ENCODE measurements around the gene SCN2B.
A peak's percentile ranks its signal among the peaks of the same experiment; 100 is the strongest.

The SCN2B gene

GRCh38 chr11:118152552-118153471, 23.6 kb downstream of the SCN2B start, which contains the start of gene SCN4B:
TSS of gene SCN4B (minus strand) at chr11:118152823. CDS start at chr11:118152673, 150 bp downstream.
- CTCF ChIA-PET: interaction anchor here (0.7 to 2.4 kb wide), 2 partner anchors 9 to 18 kb away, joined by 3 to 19 read pairs; no protein-coding TSS in a partner anchor
- H3K4me3 ChIP-seq (ENCODE audit: low read depth, low read length): peak within 1 kb of the TSS; percentile 36
- TF ChIP-seq CTCF (IDR thresholded peaks at IDR 0.05; ENCODE audit: insufficient read depth, low read length, missing control alignments): no peak
- no peak for DNase-seq (ENCODE audit: low read depth, low spot score)
- POLR2A ChIA-PET: no interaction called here

DNA sequence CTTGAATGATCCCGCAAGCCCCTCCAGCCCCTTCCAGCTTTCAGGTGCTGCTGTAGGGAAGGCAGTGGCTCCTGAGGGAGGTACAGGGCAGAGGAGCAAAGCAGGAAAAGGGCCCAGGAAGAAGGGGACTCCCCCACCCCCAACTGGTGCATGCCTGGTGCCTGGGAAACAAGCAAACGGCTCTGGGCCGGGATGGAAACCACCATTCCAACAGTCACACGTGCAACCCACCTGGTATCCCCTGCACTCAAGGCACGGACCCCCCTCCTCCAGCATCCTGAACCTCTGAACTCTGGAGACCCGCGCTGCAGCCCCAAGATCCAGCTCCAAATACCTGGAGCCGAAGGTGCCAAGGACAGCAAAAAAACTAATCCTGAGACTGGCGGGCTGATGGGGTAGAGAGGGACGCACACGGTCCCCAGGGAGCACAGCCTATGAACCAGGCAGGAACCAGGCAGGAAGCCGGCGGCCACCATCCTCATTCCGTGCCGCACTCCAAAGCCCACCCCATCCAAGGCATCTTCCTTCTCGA, 24.4 kb downstream of the SCN2B start:
- no peak overlapping the region for H3K4me3 ChIP-seq (ENCODE audit: low read depth, low read length)
- no peak for TF ChIP-seq CTCF (IDR thresholded peaks at IDR 0.05; ENCODE audit: insufficient read depth, low read length, missing control alignments)
- ChIA-PET POLR2A (no interaction called here), CTCF (interaction anchor here (0.7 to 2.4 kb wide), 2 partner anchors 9 to 19 kb away, joined by 3 to 19 read pairs; no protein-coding TSS in a partner anchor)
- DNase-seq (ENCODE audit: low read depth, low spot score): no peak

DNA sequence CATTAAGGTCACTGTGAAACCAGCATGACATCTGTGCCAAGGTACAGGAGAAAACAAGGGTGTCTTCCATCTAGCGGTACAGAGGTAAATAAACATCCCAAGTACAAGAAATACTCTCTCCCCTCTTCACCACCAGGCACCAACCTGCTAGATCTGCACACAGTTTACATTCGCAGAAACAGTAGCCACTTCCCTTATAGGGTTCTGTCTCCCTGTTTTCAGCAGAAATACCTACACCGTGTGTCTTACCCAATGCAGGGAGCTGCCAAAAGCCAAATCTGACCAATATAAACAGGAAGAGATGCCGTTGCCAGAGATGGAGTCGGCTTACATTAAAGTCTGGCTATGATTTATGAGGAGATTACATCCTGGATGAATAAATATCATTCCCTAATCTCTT, 25.0 kb downstream of the SCN2B start:
- no peak for DNase-seq (ENCODE audit: low read depth, low spot score)
- CTCF ChIA-PET: interaction anchor here (2.4 kb wide), 1 partner anchor 20 kb away, joined by 19 read pairs; no protein-coding TSS in a partner anchor
- no peak overlapping the region for H3K4me3 ChIP-seq (ENCODE audit: low read depth, low read length)
- POLR2A ChIA-PET: no interaction called here
- TF ChIP-seq CTCF (IDR thresholded peaks at IDR 0.05; ENCODE audit: insufficient read depth, low read length, missing control alignments): no peak

GRCh38 chr11:118149493-118149892, 26.9 kb downstream of the SCN2B start:
- ChIA-PET CTCF (interaction anchor here (0.8 to 5.5 kb wide), 3 partner anchors 21 to 202 kb away, joined by 3 to 38 read pairs (median 3); no protein-coding TSS in a partner anchor), POLR2A (no interaction called here)
- TF ChIP-seq CTCF (IDR thresholded peaks at IDR 0.05; ENCODE audit: insufficient read depth, low read length, missing control alignments): no peak
- no peak overlapping the region for H3K4me3 ChIP-seq (ENCODE audit: low read depth, low read length)
- no peak for DNase-seq (ENCODE audit: low read depth, low spot score)

DNA sequence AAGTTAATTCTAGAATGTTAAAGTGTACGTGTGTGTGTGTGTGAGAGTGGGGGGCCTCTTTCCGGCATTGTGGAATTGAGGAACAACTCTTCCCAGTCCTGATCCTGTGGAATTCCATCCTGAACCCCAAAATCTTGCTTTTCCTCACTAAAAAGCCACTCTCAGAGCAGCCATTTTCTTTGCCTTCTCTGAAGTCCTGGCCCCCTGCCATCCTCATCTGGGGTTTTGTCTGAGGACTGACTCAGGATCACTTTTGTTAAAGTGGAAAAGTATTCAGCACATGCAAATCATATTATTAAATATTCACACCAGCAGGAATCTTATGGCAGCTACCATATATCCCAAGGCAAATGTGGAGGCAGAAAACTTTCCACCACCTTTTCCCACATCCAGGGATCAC, 27.6 kb downstream of the SCN2B start:
- ChIA-PET CTCF (interaction anchor here (1.4 to 5.5 kb wide), 2 partner anchors 22 to 203 kb away, joined by 3 to 38 read pairs; no protein-coding TSS in a partner anchor), POLR2A (no interaction called here)
- no peak for TF ChIP-seq CTCF (IDR thresholded peaks at IDR 0.05; ENCODE audit: insufficient read depth, low read length, missing control alignments)
- no peak overlapping the region for H3K4me3 ChIP-seq (ENCODE audit: low read depth, low read length)
- DNase-seq (ENCODE audit: low read depth, low spot score): no peak

DNA sequence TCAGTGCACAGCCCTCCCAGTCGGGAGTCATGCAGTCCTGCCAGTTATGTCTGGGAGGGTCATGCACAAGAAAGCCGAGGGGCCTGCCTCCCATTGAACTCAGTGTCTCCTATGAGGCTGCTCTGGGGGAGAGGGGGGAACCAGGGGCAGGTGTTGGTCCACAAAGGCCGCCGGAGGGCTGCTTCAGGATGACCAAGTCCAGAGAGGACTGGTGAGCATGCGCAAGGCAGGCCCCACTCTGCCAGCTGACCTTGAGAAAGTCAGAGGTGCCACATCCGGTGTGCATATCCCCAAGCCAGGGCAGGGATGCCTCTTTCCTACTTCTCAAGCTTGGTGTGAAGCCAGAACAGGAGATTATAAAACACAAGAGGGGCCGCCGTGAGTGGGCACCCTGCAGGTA, 28.2 kb downstream of the SCN2B start:
- no peak for TF ChIP-seq CTCF (IDR thresholded peaks at IDR 0.05; ENCODE audit: insufficient read depth, low read length, missing control alignments)
- ChIA-PET POLR2A (no interaction called here), CTCF (interaction anchor here (0.6 to 5.6 kb wide), 3 partner anchors 23 to 435 kb away, joined by 3 to 38 read pairs (median 38); no protein-coding TSS in a partner anchor)
- no peak overlapping the region for H3K4me3 ChIP-seq (ENCODE audit: low read depth, low read length)
- DNase-seq (ENCODE audit: low read depth, low spot score): no peak

All from AG04449 (cell line).